ENCODE data around the gene SERTAD3.

DNA sequence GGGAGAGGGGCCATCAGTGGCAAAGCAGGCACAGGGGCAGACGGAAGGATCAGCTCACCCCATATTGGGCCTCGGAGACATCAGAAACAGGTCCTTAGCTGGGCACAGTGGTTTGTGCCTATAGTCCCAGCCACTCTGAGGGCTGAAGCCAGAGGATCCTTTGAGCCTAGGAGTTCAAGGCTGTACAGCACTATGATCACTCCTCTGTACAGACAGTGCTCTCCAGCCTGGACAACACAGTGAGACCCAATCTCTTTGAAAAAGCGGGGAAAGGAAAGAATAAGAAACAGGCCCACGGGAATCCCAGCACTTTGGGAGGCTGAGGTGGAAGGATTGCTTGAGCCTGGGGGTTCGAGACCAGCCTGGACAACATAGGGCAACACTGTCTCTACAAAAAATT lies 24.4 kb downstream of the SERTAD3 start:
- TF ChIP-seq, protein P1, sequence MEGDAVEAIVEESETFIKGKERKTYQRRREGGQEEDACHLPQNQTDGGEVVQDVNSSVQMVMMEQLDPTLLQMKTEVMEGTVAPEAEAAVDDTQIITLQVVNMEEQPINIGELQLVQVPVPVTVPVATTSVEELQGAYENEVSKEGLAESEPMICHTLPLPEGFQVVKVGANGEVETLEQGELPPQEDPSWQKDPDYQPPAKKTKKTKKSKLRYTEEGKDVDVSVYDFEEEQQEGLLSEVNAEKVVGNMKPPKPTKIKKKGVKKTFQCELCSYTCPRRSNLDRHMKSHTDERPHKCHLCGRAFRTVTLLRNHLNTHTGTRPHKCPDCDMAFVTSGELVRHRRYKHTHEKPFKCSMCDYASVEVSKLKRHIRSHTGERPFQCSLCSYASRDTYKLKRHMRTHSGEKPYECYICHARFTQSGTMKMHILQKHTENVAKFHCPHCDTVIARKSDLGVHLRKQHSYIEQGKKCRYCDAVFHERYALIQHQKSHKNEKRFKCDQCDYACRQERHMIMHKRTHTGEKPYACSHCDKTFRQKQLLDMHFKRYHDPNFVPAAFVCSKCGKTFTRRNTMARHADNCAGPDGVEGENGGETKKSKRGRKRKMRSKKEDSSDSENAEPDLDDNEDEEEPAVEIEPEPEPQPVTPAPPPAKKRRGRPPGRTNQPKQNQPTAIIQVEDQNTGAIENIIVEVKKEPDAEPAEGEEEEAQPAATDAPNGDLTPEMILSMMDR (IDR thresholded peaks at IDR 0.05): no peak
- TF ChIP-seq POLR2AphosphoS5 (IDR thresholded peaks at IDR 0.05) (no peak), POLR2A (IDR thresholded peaks at IDR 0.05; ENCODE audit: low read depth) (no peak), EP300 (IDR thresholded peaks at IDR 0.05) (no peak)
